PFSK-1 (cell line): ENCODE measurements around the gene IST1.

ENCODE experiments used
- POLR2AphosphoS5 ChIP-seq: IDR thresholded peaks from 2 replicates; pipeline ENCODE4 v1.6.1; 2012; ENCODE audit warnings: low read depth, mild to moderate bottlenecking, control low read depth, low read length, moderate library complexity
- SIN3A ChIP-seq: IDR thresholded peaks from 2 replicates; pipeline ENCODE4 v1.6.1; 2012; ENCODE audit warnings: mild to moderate bottlenecking, low read length, moderate library complexity, borderline replicate concordance; ENCODE audit not compliant: insufficient read depth
- TAF1 ChIP-seq: IDR thresholded peaks from 2 replicates; pipeline ENCODE4 v1.6.1; 2012; ENCODE audit warnings: low read length, control low read depth, borderline replicate concordance; ENCODE audit not compliant: insufficient read depth

- TF ChIP-seq POLR2AphosphoS5 (no peak), TAF1 (no peak), SIN3A (no peak)
These were observed 57.5 kb downstream of the IST1 start for GRCh38 chr16:71952825-71953224.
